ENCODE results near the gene CFAP126. TPM values are rescaled to one million over a fixed set of nuclear protein-coding genes. Genes with fewer than 3 reads are reported as not detected.

Gene CFAP126
- total RNA-seq, 1 donor from 2014 or later = not detected

GRCh38 chr1:161357073-161357472 lies 10.6 kb downstream of the CFAP126 start:
- no peak for DNase-seq (ENCODE audit: extremely low spot score, unreplicated experiment)
- Mint-ChIP-seq H3K36me3 (ENCODE audit: unreplicated experiment) (peaks cover 25% of the 10 kb centered on the region), H3K4me1 (ENCODE audit: unreplicated experiment) (no peaks in the 10 kb centered on the region), H3K27me3 (ENCODE audit: unreplicated experiment) (no peaks in the 10 kb centered on the region), H3K9me3 (ENCODE audit: unreplicated experiment) (no peaks in the 10 kb centered on the region), H3K4me3 (ENCODE audit: unreplicated experiment) (no peak overlapping the region), H3K27ac (ENCODE audit: unreplicated experiment) (no peak overlapping the region)
- no peak for TF ChIP-seq CTCF (IDR thresholded peaks at IDR 0.05)

GRCh38 chr1:161351482-161351881 lies 16.2 kb downstream of the CFAP126 start:
- no peak for TF ChIP-seq CTCF (IDR thresholded peaks at IDR 0.05)
- Mint-ChIP-seq H3K27ac (ENCODE audit: unreplicated experiment) (no peak overlapping the region), H3K36me3 (ENCODE audit: unreplicated experiment) (peaks cover 16% of the 10 kb centered on the region), H3K9me3 (ENCODE audit: unreplicated experiment) (no peaks in the 10 kb centered on the region), H3K27me3 (ENCODE audit: unreplicated experiment) (no peaks in the 10 kb centered on the region), H3K4me1 (ENCODE audit: unreplicated experiment) (no peaks in the 10 kb centered on the region), H3K4me3 (ENCODE audit: unreplicated experiment) (no peak overlapping the region)
- no peak for DNase-seq (ENCODE audit: extremely low spot score, unreplicated experiment)

GRCh38 chr1:161350671-161351070 lies 17.0 kb downstream of the CFAP126 start:
- Mint-ChIP-seq H3K27me3 (ENCODE audit: unreplicated experiment) (no peaks in the 10 kb centered on the region), H3K27ac (ENCODE audit: unreplicated experiment) (no peak overlapping the region), H3K9me3 (ENCODE audit: unreplicated experiment) (no peaks in the 10 kb centered on the region), H3K4me1 (ENCODE audit: unreplicated experiment) (no peaks in the 10 kb centered on the region), H3K36me3 (ENCODE audit: unreplicated experiment) (peaks cover 14% of the 10 kb centered on the region), H3K4me3 (ENCODE audit: unreplicated experiment) (no peak overlapping the region)
- DNase-seq (ENCODE audit: extremely low spot score, unreplicated experiment) = no peak
- TF ChIP-seq CTCF (IDR thresholded peaks at IDR 0.05) = no peak

- TF ChIP-seq CTCF (IDR thresholded peaks at IDR 0.05) = no peak
- H3K27me3 Mint-ChIP-seq (ENCODE audit: unreplicated experiment) = no peaks in the 10 kb centered on the region
- no peaks in the 10 kb centered on the region for H3K9me3 Mint-ChIP-seq (ENCODE audit: unreplicated experiment)
- H3K27ac Mint-ChIP-seq (ENCODE audit: unreplicated experiment) = no peak overlapping the region
- no peak for DNase-seq (ENCODE audit: extremely low spot score, unreplicated experiment)
- no peak overlapping the region for H3K4me3 Mint-ChIP-seq (ENCODE audit: unreplicated experiment)
- peaks cover 28% of the 10 kb centered on the region for H3K36me3 Mint-ChIP-seq (ENCODE audit: unreplicated experiment)
- H3K4me1 Mint-ChIP-seq (ENCODE audit: unreplicated experiment) = no peaks in the 10 kb centered on the region
These were observed 24.9 kb downstream of the CFAP126 start for GRCh38 chr1:161342821-161343220.

- Mint-ChIP-seq H3K27ac (ENCODE audit: unreplicated experiment) (no peak overlapping the region), H3K4me3 (ENCODE audit: unreplicated experiment) (no peak overlapping the region), H3K9me3 (ENCODE audit: unreplicated experiment) (no peaks in the 10 kb centered on the region), H3K36me3 (ENCODE audit: unreplicated experiment) (peaks cover 30% of the 10 kb centered on the region), H3K27me3 (ENCODE audit: unreplicated experiment) (no peaks in the 10 kb centered on the region), H3K4me1 (ENCODE audit: unreplicated experiment) (no peaks in the 10 kb centered on the region)
- no peak for TF ChIP-seq CTCF (IDR thresholded peaks at IDR 0.05)
- DNase-seq (ENCODE audit: extremely low spot score, unreplicated experiment) = no peak
These were observed 25.5 kb downstream of the CFAP126 start for GRCh38 chr1:161342177-161342576.

Measured in osteocyte (in vitro differentiated cells).